Mononuclear cell (primary cell): ENCODE results near the gene EIF2B2. TPM values are rescaled to one million over a fixed set of nuclear protein-coding genes. Genes with fewer than 3 reads are reported as not detected.

Source experiments
- H3K27me3 ChIP-seq: 2 replicates; pipeline ENCODE4 v1.6.0; 2011; ENCODE audit warnings: low read length, control low read depth; ENCODE audit not compliant: insufficient read depth
- H3K4me1 ChIP-seq: 2 replicates; pipeline ENCODE4 v1.5.1; 2011; ENCODE audit warnings: mild to moderate bottlenecking, low read length, control low read depth; ENCODE audit not compliant: insufficient read depth
- H3K4me3 ChIP-seq: 2 replicates; pipeline ENCODE4 v1.5.1; 2011; ENCODE audit warnings: mild to moderate bottlenecking, low read length, moderate library complexity
- H3K9me3 ChIP-seq: 2 replicates; pipeline ENCODE4 v1.5.1; 2011; ENCODE audit warnings: low read depth, mild to moderate bottlenecking, control low read depth, low read length
- total RNA-seq: library from RNA; depleted of rRNA; stranded (reverse); fragments of >200 nt; gene quantifications from one replicate; pipeline ENCODE4 v1.2.3, GENCODE V29; 2012

EIF2B2 gene
- 17.3 TPM for total RNA-seq

DNA sequence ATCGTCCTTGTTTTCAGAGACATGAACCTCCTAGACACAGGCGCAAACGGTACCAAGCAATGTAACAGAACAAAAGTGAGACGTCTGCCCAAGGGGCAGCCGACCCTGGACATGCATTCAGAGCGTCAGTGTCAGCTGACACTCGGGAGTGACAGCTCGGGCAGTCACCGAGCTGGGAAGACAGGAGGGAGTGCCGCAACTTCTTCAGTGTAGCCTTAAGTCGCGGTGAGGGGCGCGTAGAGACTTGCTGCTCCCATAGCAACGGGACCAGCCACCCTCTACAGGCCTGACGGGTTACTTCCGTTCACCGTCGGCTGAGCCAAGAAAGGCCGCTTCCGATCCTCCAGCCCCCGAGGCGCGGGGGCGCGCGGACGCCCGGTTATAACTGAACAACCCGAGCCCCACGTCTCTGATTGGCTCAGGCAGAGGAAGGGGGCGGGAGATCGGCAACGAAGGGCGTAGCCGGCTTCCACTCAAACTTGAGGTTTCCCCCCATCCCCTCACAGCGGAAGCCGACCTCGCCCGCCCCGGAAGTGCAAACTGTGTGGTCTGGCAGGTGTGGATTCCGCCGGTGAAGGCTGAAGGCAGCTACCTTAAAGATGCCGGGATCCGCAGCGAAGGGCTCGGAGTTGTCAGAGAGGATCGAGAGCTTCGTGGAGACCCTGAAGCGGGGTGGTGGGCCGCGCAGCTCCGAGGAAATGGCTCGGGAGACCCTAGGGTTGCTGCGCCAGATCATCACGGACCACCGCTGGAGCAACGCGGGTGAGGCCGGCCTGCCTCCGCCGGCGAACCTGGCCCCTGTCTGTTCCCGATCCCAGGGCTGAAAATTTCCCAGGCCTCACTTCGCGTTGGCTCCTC lies at the start of gene EIF2B2:
EIF2B2 (plus strand) TSS at position 530 of the 858 bp plus-strand sequence; CDS start at position 600, 70 bp downstream.
- Histone ChIP-seq H3K9me3 (no peaks in the 10 kb centered on the region), H3K4me1 (peaks cover 31% of the 10 kb centered on the region), H3K4me3 (peak within 1 kb of the TSS; percentile 81), H3K27me3 (no peaks in the 10 kb centered on the region)

- peaks cover 8% of the 10 kb centered on the region for H3K4me1 ChIP-seq
- no peak overlapping the region for H3K4me3 ChIP-seq
- H3K9me3 ChIP-seq: no peaks in the 10 kb centered on the region
- peaks cover 4% of the 10 kb centered on the region for H3K27me3 ChIP-seq
Measured at GRCh38 chr14:74953686-74954085, 49.0 kb upstream of the EIF2B2 start.

DNA sequence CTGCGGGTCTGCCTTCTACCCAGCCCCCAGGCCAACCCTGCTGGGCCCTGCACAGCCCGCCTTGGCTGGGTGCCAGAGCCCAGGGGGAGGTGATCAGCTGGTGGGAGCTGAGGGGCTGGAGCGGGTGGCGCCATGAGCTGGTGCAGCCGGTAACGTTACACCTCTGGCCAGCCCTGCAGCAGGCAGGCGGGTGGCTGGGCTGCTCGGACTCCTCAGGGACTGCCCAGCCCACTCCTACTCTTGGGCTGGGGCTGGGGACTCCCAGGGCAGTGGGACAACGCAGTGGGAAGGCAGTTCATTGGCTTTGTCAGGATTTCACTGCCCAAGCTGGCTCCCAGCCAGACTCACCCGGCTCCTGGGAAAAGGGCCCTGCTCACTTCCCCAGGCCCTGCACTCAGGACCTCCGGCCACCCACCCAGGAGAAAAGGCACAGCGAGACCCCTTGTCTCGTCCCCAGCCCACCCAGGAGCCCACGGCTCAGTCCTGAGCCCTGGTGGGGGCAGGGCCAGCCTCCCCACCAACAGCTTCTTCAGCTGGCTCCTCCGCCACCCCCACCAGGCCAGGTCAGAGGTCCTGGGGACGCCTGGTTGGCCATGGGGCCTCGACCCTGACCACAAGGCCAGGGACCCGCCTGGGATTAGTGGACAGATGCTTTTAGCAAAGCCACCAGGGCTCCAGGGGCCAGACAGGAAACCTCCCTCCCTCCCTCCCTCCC lies 48.3 kb upstream of the EIF2B2 start:
- Histone ChIP-seq H3K9me3 (no peaks in the 10 kb centered on the region), H3K4me1 (peaks cover 8% of the 10 kb centered on the region), H3K27me3 (peaks cover 4% of the 10 kb centered on the region), H3K4me3 (no peak overlapping the region)

- Histone ChIP-seq H3K27me3 (peaks cover 4% of the 10 kb centered on the region), H3K4me1 (peaks cover 8% of the 10 kb centered on the region), H3K9me3 (no peaks in the 10 kb centered on the region), H3K4me3 (no peak overlapping the region)
Measured at GRCh38 chr14:74954947-74955228, 47.8 kb upstream of the EIF2B2 start.

GRCh38 chr14:74955229-74956026 lies 47.3 kb upstream of the EIF2B2 start, which contains the start of gene PGF:
PGF (minus strand) TSS chr14:74955597; CDS start chr14:74955242, 355 bp downstream.
- H3K9me3 ChIP-seq: no peaks in the 10 kb centered on the region
- H3K27me3 ChIP-seq: peaks cover 4% of the 10 kb centered on the region
- H3K4me3 ChIP-seq: peak within 1 kb of the TSS; percentile 24
- H3K4me1 ChIP-seq: peaks cover 8% of the 10 kb centered on the region

DNA sequence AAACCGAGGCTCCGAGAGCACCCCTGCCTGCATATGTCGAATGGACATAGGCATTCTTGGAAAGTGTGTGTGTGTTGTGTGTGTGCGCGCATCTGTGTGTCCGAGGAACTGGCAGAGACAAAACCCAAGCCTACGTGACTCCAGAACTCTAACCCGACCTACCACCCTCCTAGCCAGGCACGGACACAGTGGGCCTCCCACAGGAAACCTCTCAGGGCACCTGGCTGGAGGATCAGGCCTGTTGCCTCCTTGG lies 46.8 kb upstream of the EIF2B2 start:
- Histone ChIP-seq H3K9me3 (no peaks in the 10 kb centered on the region), H3K27me3 (peaks cover 4% of the 10 kb centered on the region), H3K4me3 (no peak overlapping the region), H3K4me1 (peaks cover 8% of the 10 kb centered on the region)

- H3K27me3 ChIP-seq: peaks cover 4% of the 10 kb centered on the region
Measured at GRCh38 chr14:74956280-74957072, 46.2 kb upstream of the EIF2B2 start.

GRCh38 chr14:74959596-74960180 lies 43.0 kb upstream of the EIF2B2 start:
- Histone ChIP-seq H3K4me3 (no peak overlapping the region), H3K4me1 (peaks cover 28% of the 10 kb centered on the region), H3K27me3 (peaks cover under 1% of the 10 kb centered on the region), H3K9me3 (no peaks in the 10 kb centered on the region)

More at GRCh38 chr14:74956280-74957072, 46.2 kb upstream of the EIF2B2 start:
- no peak overlapping the region for H3K4me3 ChIP-seq
- H3K9me3 ChIP-seq: no peaks in the 10 kb centered on the region
- H3K4me1 ChIP-seq: peaks cover 8% of the 10 kb centered on the region

DNA sequence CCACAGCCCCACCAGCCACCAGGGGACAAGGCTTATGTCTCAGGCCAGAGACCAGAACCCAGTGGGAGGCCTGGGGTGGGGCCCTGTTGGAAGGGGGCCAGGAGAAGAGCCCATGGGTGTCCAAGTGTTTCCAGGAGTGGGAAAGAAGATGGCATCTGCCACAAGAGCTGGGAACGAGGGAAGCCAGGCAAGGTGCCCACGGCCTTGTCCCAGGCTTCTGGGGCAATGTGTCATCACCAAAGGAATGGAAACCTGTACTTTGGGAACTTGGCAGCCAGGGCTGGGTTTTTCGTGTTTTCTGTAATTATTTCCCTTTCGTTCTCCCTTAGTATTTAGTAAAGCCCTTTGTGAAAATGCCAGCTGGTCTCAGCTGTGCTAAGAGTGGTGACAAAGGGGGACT lies 42.0 kb upstream of the EIF2B2 start:
- H3K27me3 ChIP-seq: no peaks in the 10 kb centered on the region
- peaks cover 20% of the 10 kb centered on the region for H3K4me1 ChIP-seq
- H3K4me3 ChIP-seq: no peak overlapping the region
- H3K9me3 ChIP-seq: no peaks in the 10 kb centered on the region

DNA sequence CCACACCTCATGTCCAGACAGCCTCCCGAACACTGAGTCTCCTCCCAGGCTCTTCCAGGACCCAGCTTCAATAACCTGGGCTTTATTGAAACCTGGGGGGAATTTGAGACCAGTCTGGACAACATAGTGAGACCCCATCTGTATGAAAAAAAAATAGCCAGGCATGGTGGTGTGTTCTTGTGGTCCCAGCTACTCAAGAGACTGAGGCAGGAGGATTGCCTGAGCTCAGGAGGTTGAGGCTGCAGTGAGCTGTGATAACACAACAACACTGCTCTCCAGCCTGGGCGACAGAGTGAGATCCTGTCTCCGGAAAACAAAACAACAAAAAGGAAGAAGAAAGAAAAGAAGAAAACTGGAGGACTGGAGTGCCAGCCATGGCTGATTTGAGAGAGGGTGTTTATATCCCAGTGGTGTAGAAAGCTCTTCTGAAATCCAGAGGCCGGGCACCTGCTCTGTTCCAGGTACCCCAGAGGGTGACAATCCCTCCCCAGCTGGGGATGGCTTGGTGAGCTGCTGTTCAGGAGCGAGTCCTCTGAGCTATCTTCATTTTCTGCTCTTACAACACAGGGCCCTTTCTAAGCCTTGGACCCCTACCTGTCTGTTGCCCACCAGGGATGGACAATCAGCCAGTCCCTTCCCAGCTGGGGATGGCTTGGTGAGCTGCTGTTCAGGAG lies 41.3 kb upstream of the EIF2B2 start:
- Histone ChIP-seq H3K4me3 (no peak overlapping the region), H3K9me3 (no peaks in the 10 kb centered on the region), H3K27me3 (no peaks in the 10 kb centered on the region), H3K4me1 (peaks cover 20% of the 10 kb centered on the region)

- no peaks in the 10 kb centered on the region for H3K27me3 ChIP-seq
- no peak overlapping the region for H3K4me3 ChIP-seq
- no peaks in the 10 kb centered on the region for H3K9me3 ChIP-seq
- H3K4me1 ChIP-seq: peaks cover 20% of the 10 kb centered on the region
Measured at GRCh38 chr14:74962046-74962445, 40.7 kb upstream of the EIF2B2 start.

DNA sequence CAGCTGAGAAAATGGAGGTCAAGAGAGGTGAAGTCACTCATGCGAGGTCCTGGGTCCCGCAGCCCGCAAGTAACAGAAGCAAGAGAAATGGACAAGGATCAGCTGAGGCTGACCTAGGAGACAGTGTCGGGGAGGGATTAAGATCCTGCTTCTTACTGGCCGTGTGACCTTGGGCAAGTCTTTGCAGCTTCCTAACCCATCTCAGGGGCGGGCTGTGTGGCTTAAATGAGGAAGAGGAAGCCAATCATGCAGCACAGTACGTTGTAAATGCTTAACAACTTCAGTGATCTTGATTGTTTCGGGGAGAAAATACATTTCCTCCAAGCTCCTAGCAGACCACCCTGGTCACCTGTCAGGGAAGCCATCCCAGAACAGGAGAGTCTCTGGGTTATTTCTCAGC lies 40.2 kb upstream of the EIF2B2 start:
- no peaks in the 10 kb centered on the region for H3K9me3 ChIP-seq
- H3K27me3 ChIP-seq: no peaks in the 10 kb centered on the region
- H3K4me1 ChIP-seq: peaks cover 20% of the 10 kb centered on the region
- no peak overlapping the region for H3K4me3 ChIP-seq

DNA sequence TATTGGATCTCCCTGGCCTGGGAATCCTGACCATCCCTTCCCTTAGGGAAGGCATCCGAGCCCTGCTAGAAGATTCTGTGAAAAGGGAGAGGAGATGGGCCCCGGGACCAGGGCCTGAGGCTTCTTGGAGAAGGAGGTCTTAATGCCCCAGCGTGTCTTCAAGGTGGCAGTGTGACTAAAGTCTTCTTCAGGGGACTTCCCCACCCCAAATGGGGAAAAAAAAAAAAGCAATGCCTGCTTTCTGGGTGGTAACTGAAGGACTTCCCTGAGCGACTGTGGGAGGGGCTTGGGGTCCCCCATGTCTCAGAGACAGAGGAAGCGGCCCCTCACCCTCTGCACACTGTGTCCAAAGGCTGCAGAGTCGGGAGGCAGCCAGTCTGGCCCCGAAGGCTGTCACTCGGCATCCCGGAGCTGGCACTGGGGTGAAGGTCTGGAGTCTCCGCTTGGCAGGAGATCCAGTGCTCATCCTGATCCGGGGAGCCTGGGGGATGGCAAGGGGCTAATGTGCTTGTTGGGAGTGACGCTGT lies 39.5 kb upstream of the EIF2B2 start:
- peaks cover 20% of the 10 kb centered on the region for H3K4me1 ChIP-seq
- H3K4me3 ChIP-seq: no peak overlapping the region
- H3K9me3 ChIP-seq: no peaks in the 10 kb centered on the region
- H3K27me3 ChIP-seq: no peaks in the 10 kb centered on the region
